GM15510 (cell line): ENCODE measurements around the gene SLC30A1.

Experiments used
- POLR2A ChIP-seq: IDR thresholded peaks from 3 replicates; pipeline ENCODE4 v1.6.1; 2011; ENCODE audit warnings: borderline replicate concordance; ENCODE audit not compliant: insufficient read length; ENCODE audit errors: extremely low read depth

SLC30A1 gene

DNA sequence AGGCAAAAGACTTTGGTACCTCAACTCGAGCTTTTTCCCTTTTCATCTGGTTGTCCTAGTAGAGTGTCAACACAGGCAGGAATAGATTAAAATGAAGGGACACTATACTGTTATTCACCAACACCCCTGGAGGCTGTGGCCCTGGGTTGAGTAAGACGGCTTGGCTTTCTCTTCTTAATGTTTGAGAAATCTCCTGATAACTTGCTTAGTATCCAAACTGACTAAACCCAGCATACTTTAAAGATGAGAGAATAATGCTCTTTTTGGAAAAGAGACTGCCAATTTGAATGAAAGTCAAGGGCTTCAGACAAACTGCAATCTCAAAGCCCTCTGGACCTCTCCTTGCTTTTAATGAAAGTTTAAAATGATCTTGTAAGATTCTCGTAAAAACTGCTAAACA, 2.6 kb upstream of the SLC30A1 start:
- no peak for TF ChIP-seq POLR2A

DNA sequence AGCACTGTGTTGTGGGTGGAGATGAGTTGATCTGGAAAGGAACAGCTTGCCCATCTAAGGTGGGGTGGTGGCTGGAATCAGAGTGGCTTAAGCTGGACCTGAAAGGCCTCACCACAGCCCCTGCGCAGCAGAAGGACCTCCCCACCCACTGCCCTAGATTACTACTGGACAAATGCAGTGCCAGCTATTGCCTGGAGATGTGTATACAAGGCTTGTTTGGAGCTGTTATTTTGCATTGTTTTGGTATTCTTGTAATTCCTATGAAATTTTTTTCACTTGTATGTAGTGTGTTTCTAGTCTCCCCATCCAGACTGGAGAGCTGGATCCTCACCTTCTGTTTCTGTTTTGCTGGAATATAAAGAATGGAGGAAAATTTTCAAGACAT, 1.3 kb upstream of the SLC30A1 start:
- TF ChIP-seq POLR2A, result no peak

DNA sequence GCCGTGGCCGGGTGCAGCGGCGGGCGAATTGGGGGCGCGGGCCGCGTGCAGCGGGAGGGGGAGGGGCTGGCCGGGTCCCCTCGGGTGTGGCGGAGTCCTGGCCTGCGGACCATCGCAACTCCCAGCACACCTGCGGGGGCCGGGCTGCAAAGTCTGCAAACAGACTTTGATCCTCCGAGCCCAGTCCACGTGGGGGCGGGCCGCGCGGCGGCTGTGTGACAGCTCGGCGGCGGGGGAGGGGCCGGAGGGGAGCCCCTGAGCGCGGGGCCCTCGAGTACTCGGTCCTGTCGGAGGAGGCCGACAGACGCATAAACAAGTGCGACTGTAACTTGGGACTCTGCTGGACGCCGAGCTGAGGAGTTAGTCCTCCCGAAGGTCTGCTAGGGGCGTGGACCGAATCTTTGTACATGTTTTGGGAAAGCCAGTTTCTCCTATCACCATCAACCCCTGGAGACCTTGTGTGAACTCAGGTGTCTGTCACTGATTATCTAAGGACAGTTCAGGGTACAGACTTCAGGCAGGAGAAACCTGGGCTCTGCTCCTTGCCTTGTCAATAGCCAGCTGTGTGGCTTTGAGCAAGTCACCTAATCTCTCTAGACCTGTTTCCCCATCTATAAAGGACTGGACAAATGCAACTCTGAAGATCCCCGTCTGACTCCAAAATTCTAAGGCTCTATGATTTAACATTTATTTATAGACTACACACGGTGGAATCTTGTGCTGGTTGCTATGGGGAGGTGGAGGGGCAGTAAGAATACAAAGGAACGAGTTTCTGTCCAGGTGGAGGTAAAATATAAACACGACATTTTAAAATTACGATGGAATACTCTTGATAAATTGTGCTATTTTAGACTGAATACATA, 710 bp upstream of the SLC30A1 start:
- peak; percentile 43 for TF ChIP-seq POLR2A

DNA sequence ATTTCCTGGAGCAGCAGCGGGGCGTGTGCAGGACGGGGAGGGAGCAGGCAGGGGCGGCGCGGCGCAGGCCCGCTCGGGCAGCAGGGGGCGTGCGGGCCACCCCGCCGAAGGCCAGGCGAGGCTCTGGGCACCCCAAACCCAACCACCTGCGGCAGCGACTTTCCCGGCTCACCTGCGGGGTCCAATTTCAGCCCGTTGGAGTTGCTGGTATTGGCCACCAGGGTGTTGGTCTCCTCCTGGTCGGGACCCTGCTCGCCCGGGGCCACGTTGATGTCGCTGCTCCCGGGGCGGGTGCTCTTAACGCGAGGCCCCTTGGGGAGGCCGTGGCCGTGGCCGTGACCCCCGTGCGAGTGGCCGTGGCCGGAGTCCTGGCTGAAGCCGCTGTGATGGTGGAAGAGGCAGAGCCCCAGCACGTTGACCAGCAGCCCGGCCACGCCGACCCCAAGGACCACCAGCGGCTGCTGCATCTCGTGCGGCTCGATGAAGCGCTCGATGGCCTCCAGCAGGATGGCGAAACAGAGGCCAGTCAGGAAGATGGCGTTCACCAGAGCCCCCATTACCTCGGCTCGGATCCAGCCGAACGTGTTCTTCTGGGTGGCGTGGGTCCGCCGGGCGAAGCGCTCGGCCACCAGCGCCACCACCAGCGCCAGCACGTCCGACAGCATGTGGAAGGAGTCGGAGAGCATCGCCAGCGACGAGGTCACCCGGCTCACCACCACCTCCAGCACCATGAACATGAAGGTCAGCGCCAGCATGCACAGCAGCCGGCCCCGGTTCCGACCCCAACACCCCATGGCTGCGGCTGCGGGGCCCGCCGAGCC, 932 bp downstream of the SLC30A1 start:
- TF ChIP-seq POLR2A, result peak; percentile 46

DNA sequence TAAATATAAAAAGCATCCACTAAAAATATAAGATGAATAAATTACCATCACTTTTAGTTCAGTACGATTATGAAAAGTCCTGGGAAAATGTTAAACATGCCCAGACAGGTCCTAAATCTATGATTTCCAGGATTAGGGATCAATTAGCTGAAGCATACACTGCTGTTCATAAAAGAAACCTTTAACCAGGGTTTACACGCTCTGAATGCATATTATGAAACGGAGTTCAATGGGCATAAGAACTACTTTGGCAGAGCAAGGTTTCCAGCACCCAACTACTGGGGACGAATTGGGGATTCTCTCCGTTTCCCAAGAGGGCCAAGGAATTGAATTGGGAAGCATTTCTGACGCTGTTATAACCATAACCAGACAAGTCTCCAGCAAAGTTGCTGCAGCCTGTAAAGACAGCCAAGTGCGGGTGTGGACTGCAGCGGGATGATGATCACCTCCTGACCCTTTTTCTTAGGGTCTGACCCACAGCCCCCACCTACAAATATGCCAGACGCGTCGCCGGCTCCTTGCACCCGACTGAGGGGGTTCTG, 1.6 kb downstream of the SLC30A1 start:
- TF ChIP-seq POLR2A, result no peak

DNA sequence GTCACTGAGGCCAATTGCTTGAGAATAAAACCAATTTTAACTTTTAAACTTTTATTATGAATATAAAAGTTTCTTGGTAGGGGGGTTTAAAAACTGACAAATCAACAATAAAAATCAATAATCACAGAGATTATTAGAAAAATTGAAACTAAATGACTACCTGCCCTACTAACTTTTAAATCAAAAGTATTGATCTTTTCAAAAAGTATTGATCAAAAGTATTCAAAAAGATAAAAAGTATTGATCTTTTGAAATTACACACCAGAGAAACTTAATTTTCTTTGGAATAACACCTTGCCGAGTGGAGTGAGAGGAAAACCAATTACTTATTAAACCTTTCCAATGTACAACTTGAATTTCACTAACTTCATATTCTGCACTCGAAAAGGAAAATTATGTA, 2.2 kb downstream of the SLC30A1 start:
- TF ChIP-seq POLR2A, result no peak

DNA sequence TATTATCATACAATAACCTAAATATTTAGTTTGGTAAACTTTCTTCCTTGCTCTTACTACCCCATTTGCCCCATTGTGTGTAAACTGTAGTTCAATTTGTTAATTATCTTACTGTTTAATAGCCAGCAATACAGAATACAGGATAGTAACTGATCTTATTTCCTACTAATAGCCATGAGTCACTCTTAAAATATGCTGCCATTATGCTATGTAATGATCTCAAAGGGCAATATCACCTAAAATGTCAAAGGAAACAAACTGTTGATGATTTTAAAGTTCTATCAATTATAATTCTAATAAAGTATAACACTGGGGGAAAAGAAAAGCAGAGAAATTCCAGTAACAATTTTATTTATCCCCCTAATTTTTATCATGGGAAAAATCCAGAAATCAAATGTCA, 4.3 kb downstream of the SLC30A1 start:
- TF ChIP-seq POLR2A, result no peak

DNA sequence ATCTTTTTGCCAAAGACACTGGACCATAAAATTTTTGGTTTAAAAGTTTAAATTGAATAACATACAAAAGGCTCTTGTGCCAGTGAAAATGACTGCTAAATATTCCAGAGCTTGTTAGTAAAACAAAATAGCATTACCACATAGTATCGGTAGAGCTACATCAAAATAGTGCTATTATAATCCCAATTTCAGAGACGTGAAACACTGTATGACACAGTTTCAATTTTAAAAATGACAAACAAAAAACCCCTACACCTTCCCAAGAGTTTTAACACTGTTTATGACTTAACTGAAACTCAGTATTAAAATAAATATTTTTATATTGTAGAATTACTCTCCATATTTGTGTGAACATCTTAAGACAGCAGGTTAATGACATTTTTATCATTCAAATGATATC, 7.0 kb downstream of the SLC30A1 start:
- no peak for TF ChIP-seq POLR2A

DNA sequence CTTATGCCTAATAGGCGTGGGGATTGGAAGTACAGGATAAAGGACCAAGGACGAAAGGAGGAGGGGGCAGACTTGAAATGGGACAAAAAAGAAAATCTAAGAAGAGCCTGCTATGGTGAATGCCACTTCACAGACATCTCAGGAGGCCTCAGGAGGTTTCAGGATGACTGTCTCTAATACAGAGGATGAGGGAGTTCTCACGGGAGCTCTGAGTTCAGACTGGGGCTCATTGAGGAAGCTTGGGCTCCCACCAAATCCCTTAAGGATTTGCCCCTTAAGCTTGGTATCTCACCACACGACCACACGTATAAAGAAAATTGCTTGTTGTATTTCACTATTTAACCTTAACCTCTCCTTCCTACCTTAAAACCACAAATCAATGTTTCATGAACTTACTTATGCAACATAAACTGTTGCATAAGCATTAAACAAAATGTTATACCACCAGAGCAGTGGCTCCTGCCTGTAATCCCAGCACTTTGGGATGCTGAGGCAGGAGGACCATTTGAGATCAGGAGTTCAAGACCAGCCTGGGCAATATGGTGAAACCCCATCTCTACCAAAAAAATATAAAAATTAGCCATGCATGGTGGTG, 12.4 kb downstream of the SLC30A1 start:
- TF ChIP-seq POLR2A, result no peak

DNA sequence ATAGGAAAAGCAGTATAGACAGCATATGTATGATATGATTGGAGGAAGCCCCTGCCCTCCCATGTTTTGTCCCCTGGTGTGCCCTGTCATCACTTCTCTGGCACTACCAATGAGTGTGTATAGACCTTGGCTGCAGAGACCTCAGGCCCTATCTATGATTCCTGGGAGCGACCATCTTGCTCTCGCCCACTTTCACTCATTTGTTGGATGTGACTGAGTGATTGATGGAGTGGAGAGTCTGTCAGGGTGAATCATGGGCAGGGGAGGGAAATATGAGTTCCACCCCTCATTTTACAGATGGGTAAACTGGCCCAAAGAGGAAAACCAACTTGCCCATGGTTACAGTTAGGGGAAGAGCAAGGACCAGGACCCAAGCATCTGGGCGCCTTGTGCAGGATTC, 14.9 kb downstream of the SLC30A1 start:
- no peak for TF ChIP-seq POLR2A

DNA sequence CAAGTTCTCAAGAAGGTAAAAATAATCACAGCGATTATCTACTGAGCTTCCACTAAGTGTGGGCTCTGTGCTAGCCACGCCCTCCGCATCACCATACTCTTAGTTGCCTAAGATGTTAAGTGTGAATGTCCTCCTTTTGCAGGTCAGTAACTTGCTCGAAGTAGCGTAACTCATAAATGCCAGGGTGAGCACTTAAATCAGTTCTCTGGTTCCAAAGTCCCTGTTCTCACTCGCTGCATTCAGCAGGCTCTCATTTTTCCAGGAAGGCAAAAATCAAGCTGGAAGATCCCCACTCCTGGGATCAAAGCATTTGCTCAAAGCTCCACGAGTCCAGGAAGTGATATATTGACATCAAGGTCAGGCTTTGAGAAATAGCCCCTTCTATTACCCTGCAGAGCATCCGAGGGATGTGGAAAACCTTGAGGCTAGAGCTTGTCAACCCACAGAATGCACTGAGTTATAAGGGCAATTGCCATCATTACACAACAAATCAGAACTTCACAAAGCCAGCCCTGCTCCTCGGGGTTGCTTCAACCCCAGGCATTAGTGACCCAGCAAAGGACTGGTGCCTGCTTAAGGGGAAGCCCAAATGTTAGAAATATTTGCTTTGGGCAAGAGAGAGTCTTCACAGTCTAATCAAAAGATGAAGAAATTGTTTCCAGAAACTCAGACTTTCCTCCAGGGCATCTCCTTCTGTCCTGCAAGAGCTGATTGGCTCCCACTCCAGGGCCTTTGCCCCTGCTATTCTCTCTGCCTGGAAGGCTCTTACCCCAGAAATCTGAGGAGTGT, 19.5 kb downstream of the SLC30A1 start:
- no peak for TF ChIP-seq POLR2A

DNA sequence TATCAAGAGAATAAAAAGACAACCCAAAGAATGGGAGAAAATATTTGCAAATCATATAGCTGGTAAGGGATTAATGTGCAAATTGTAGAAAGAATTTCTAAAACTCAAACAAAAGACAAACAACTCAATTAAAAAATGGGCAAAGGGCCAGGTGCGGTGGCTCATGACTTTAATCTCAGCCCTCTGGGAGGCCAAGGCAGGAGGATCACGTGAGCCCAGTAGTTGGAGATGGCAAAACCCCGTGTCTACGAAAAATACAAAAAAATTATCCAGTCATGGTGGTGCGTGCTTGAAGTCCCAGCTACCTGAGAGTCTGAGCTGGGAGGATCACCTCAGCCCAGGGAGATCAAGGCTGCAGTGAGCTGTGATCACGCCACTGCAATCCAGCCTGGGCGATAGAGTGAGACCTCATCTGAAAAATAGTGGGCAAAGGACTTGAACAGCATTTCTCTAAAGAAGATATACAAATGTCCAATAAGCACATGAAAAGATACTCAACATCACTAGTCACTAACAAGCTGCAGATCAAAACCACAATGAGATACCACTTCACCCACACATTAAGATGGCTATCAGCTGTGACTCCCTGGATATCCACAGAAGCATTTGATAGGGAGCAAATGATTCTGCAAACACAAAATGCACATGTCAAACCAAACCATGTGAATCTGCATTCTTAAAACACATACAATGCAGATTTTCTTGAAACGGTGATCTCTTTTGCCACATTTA, 20.9 kb downstream of the SLC30A1 start:
- TF ChIP-seq POLR2A, result no peak

DNA sequence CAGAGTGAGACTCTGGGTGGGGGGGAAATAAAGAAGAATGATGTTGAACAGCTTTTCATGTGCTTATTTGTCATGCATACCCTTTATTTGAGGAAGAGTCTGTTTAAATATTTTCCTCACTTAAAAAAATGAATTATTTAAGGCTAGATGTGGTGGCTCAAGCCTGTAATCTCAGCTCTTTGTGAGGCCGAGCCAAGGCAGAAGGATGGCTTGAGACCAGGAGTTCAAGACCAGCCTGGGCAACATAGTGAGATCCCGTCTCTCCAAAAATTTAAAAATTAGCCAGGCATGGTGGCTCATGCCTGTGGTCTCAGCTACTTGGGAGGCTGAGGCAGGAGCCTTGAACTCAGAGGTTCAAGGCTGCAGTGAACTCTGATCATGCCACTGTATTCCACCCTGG, 25.4 kb downstream of the SLC30A1 start:
- no peak for TF ChIP-seq POLR2A
